GM12891 (cell line): ENCODE data around the gene SLC13A3.

Experiments
- DNase-seq: peaks from one replicate; pipeline ENCODE4 v3.0.0; 2011; ENCODE audit warnings: low spot score; ENCODE audit not compliant: insufficient read length
- FAIRE-seq: peaks from 2 replicates; lab custom pipeline; 2011; peaks lifted over from hg19 to GRCh38; lab: Jason Lieb, UNC
- PAX5 ChIP-seq: IDR thresholded peaks from 2 replicates; pipeline ENCODE4 v1.6.1; 2011; ENCODE audit warnings: low read length, moderate library complexity, mild to moderate bottlenecking; ENCODE audit not compliant: insufficient read depth, severe bottlenecking
- POLR2A ChIP-seq: IDR thresholded peaks from 2 replicates; pipeline ENCODE4 v1.6.1; 2011; ENCODE audit warnings: low read depth, low read length, control low read depth
- POLR2AphosphoS5 ChIP-seq: IDR thresholded peaks from 2 replicates; pipeline ENCODE4 v1.6.1; 2011; ENCODE audit warnings: low read depth, low read length, control low read depth
- POU2F2 ChIP-seq: IDR thresholded peaks from 2 replicates; pipeline ENCODE4 v1.6.1; 2011; ENCODE audit warnings: low read depth, mild to moderate bottlenecking, control low read depth, low read length, moderate library complexity
- SPI1 ChIP-seq: IDR thresholded peaks from 2 replicates; pipeline ENCODE4 v1.6.1; 2011; ENCODE audit warnings: low read depth, low read length, control low read depth
- TAF1 ChIP-seq: IDR thresholded peaks from 2 replicates; pipeline ENCODE4 v1.6.1; 2011; ENCODE audit warnings: low read depth, low read length, control low read depth

Gene SLC13A3

GRCh38 chr20:46671866-46672542 lies 20.7 kb upstream of the SLC13A3 start:
- no peak for TF ChIP-seq POLR2AphosphoS5
- TF ChIP-seq TAF1 = no peak
- TF ChIP-seq SPI1 = no peak
- no peak for TF ChIP-seq POU2F2
- no peak for TF ChIP-seq PAX5
- TF ChIP-seq POLR2A = no peak
- FAIRE-seq (no peak), DNase-seq (no peak)

- TF ChIP-seq SPI1 (no peak), PAX5 (no peak), TAF1 (no peak), POLR2AphosphoS5 (no peak)
- FAIRE-seq (no peak), DNase-seq (no peak)
These were observed 19.6 kb upstream of the SLC13A3 start for GRCh38 chr20:46670585-46671584.

- FAIRE-seq (no peak), DNase-seq (no peak)
- no peak for TF ChIP-seq SPI1
- TF ChIP-seq TAF1 = no peak
- TF ChIP-seq POLR2A = no peak
- no peak for TF ChIP-seq PAX5
- no peak for TF ChIP-seq POLR2AphosphoS5
- no peak for TF ChIP-seq POU2F2
These were observed 18.9 kb upstream of the SLC13A3 start for GRCh38 chr20:46670228-46670584.

GRCh38 chr20:46666818-46667515 lies 15.7 kb upstream of the SLC13A3 start:
- FAIRE-seq (no peak), DNase-seq (no peak)
- TF ChIP-seq POLR2A = no peak
- TF ChIP-seq POU2F2 = no peak

GRCh38 chr20:46666306-46666705 lies 15.0 kb upstream of the SLC13A3 start:
- no peak for TF ChIP-seq SPI1
- TF ChIP-seq PAX5 = no peak
- no peak for TF ChIP-seq POU2F2
- TF ChIP-seq POLR2A = no peak
- TF ChIP-seq TAF1 = no peak
- no peak for TF ChIP-seq POLR2AphosphoS5
- DNase-seq (no peak), FAIRE-seq (no peak)

GRCh38 chr20:46665602-46666001 lies 14.3 kb upstream of the SLC13A3 start:
- DNase-seq (no peak), FAIRE-seq (no peak)
- no peak for TF ChIP-seq TAF1
- TF ChIP-seq POLR2A = no peak
- no peak for TF ChIP-seq SPI1
- no peak for TF ChIP-seq PAX5
- no peak for TF ChIP-seq POU2F2
- TF ChIP-seq POLR2AphosphoS5 = no peak

- no peak for FAIRE-seq
- TF ChIP-seq SPI1 (no peak), POLR2A (no peak), POLR2AphosphoS5 (no peak), PAX5 (no peak), TAF1 (no peak), POU2F2 (no peak)
- no peak for DNase-seq
These were observed 12.3 kb upstream of the SLC13A3 start for GRCh38 chr20:46663531-46663930.

- FAIRE-seq (no peak), DNase-seq (no peak)
- TF ChIP-seq POLR2AphosphoS5 (no peak), SPI1 (no peak), TAF1 (no peak), PAX5 (no peak)
These were observed 10.4 kb upstream of the SLC13A3 start for GRCh38 chr20:46661659-46662058.

GRCh38 chr20:46660487-46660886 lies 9.2 kb upstream of the SLC13A3 start:
- TF ChIP-seq SPI1 = no peak
- no peak for TF ChIP-seq POU2F2
- no peak for TF ChIP-seq TAF1
- TF ChIP-seq PAX5 = no peak
- TF ChIP-seq POLR2A = no peak
- TF ChIP-seq POLR2AphosphoS5 = no peak
- FAIRE-seq = no peak
- DNase-seq = no peak
